DOHH2 (cell line): Measurements from ENCODE around the gene LSAMP.

ENCODE experiments used
- H3F3A ChIP-seq: fragments of 200-600 bp; sonication (generic), shearing (Covaris generic); 2 replicates; pipeline ENCODE4 v1.6.0; 2016; ENCODE audit warnings: antibody characterized with exemption, mild to moderate bottlenecking; ENCODE audit not compliant: control insufficient read depth, insufficient read depth
- H3K27ac ChIP-seq: fragments of 200-600 bp; sonication (generic); 2 replicates; pipeline ENCODE4 v1.5.1; 2014; ENCODE audit warnings: low read depth, mild to moderate bottlenecking, low read length, moderate library complexity
- H3K27me3 ChIP-seq: fragments of 200-600 bp; sonication (generic); 2 replicates; pipeline ENCODE4 v1.6.1; 2014; ENCODE audit warnings: mild to moderate bottlenecking, low read length, mixed read lengths; ENCODE audit not compliant: control insufficient read depth
- H3K36me3 ChIP-seq: fragments of 200-600 bp; sonication (generic); 2 replicates; pipeline ENCODE4 v1.6.1; 2014; ENCODE audit warnings: mild to moderate bottlenecking, low read length, moderate library complexity, mixed read lengths; ENCODE audit not compliant: control insufficient read depth
- H3K4me1 ChIP-seq: fragments of 200-600 bp; sonication (generic); 2 replicates; pipeline ENCODE4 v1.6.1; 2014; ENCODE audit warnings: mild to moderate bottlenecking, low read length, mixed read lengths; ENCODE audit not compliant: control insufficient read depth
- H3K4me2 ChIP-seq: fragments of 200-600 bp; sonication (generic); 2 replicates; pipeline ENCODE4 v1.6.0; 2014; ENCODE audit warnings: mild to moderate bottlenecking, low read length, moderate library complexity
- H3K4me3 ChIP-seq: fragments of 200-600 bp; sonication (generic); 2 replicates; pipeline ENCODE4 v1.5.1; 2014; ENCODE audit warnings: mild to moderate bottlenecking, low read length, mixed read lengths
- H3K79me2 ChIP-seq: fragments of 200-600 bp; sonication (generic); 2 replicates; pipeline ENCODE4 v1.6.1; 2014; ENCODE audit warnings: mild to moderate bottlenecking, low read length, mixed read lengths; ENCODE audit not compliant: control insufficient read depth
- H3K9me2 ChIP-seq: fragments of 200-600 bp; sonication (generic); replicated peaks from 2 replicates; pipeline ENCODE4 v1.6.1; 2014; ENCODE audit warnings: mild to moderate bottlenecking, low read length, mixed read lengths; ENCODE audit not compliant: control insufficient read depth
- H3K9me3 ChIP-seq: fragments of 200-600 bp; sonication (generic); 2 replicates; pipeline ENCODE4 v1.6.1; 2014; ENCODE audit warnings: antibody characterized with exemption, low read length, mixed read lengths; ENCODE audit not compliant: control insufficient read depth, insufficient read depth
- H4K20me1 ChIP-seq: fragments of 200-600 bp; sonication (generic); 2 replicates; pipeline ENCODE4 v1.6.0; 2014; ENCODE audit warnings: low read depth, mild to moderate bottlenecking, antibody characterized with exemption, low read length, moderate library complexity; ENCODE audit not compliant: control insufficient read depth, insufficient read depth
- CTCF ChIP-seq: fragments of 200-600 bp; sonication (generic); IDR thresholded peaks from one replicate; pipeline ENCODE4 v1.5.1; 2014; ENCODE audit warnings: antibody characterized with exemption, mild to moderate bottlenecking, low read depth, low read length; ENCODE audit not compliant: poor library complexity, severe bottlenecking
- EZH2phosphoT487 ChIP-seq: fragments of 200-600 bp; sonication (generic); IDR thresholded peaks from 2 replicates; pipeline ENCODE4 v1.6.1; 2017; ENCODE audit warnings: borderline replicate concordance, mild to moderate bottlenecking, antibody characterized with exemption, low read length, moderate library complexity, mixed read lengths

The LSAMP gene

GRCh38 chr3:115768661-115769060 lies 676.6 kb downstream of the LSAMP start:
- H3K36me3 ChIP-seq, result no peaks in the 10 kb centered on the region
- no peaks in the 10 kb centered on the region for H3K79me2 ChIP-seq

GRCh38 chr3:115766587-115767482 lies 678.5 kb downstream of the LSAMP start:
- H3F3A ChIP-seq, result no peaks in the 10 kb centered on the region
- no peak overlapping the region for H3K4me2 ChIP-seq
- no peak for TF ChIP-seq CTCF
- TF ChIP-seq EZH2phosphoT487, result no peak
- no peaks in the 10 kb centered on the region for H3K9me2 ChIP-seq
- no peaks in the 10 kb centered on the region for H4K20me1 ChIP-seq
- no peaks in the 10 kb centered on the region for H3K9me3 ChIP-seq
- H3K4me3 ChIP-seq, result no peak overlapping the region
- no peak overlapping the region for H3K27ac ChIP-seq
- H3K27me3 ChIP-seq, result peaks cover 10% of the 10 kb centered on the region
- H3K4me1 ChIP-seq, result no peaks in the 10 kb centered on the region
- H3K79me2 ChIP-seq, result no peaks in the 10 kb centered on the region
- no peaks in the 10 kb centered on the region for H3K36me3 ChIP-seq

More at GRCh38 chr3:115768661-115769060, 676.6 kb downstream of the LSAMP start:
- Histone ChIP-seq H3K4me2 (no peak overlapping the region), H3F3A (no peaks in the 10 kb centered on the region), H3K9me3 (no peaks in the 10 kb centered on the region), H3K4me3 (no peak overlapping the region), H3K4me1 (no peaks in the 10 kb centered on the region), H3K27ac (no peak overlapping the region), H3K27me3 (peaks cover 10% of the 10 kb centered on the region), H3K9me2 (no peaks in the 10 kb centered on the region), H4K20me1 (no peaks in the 10 kb centered on the region)
- TF ChIP-seq EZH2phosphoT487 (no peak), CTCF (no peak)

- Histone ChIP-seq H3K36me3 (no peaks in the 10 kb centered on the region), H3K9me2 (no peaks in the 10 kb centered on the region), H3K27me3 (peaks cover 5% of the 10 kb centered on the region)
These were observed 683.4 kb downstream of the LSAMP start for GRCh38 chr3:115761927-115762305.

More at GRCh38 chr3:115761927-115762305, 683.4 kb downstream of the LSAMP start:
- no peaks in the 10 kb centered on the region for H3K9me3 ChIP-seq
- no peaks in the 10 kb centered on the region for H3K79me2 ChIP-seq
- H3K4me2 ChIP-seq, result no peak overlapping the region
- no peak overlapping the region for H3K4me3 ChIP-seq
- no peak overlapping the region for H3K27ac ChIP-seq
- TF ChIP-seq CTCF, result no peak
- TF ChIP-seq EZH2phosphoT487, result no peak
- H3K4me1 ChIP-seq, result no peaks in the 10 kb centered on the region
- no peaks in the 10 kb centered on the region for H3F3A ChIP-seq
- H4K20me1 ChIP-seq, result no peaks in the 10 kb centered on the region
